HEK293T (cell line): ENCODE measurements around the gene ECHDC1.

Experiments used
- CTCF ChIA-PET: fragments of 350-600 bp; formaldehyde crosslinking; extraction: SDS; loops from one replicate; lab custom pipeline; 2021; ENCODE audit warnings: antibody characterized with exemption, inconsistent platforms; lab: Yijun Ruan, JAX
- POLR2A ChIA-PET: fragments of 350-600 bp; formaldehyde crosslinking; extraction: SDS; loops from one replicate; lab custom pipeline; 2020; ENCODE audit warnings: antibody characterized with exemption, inconsistent platforms; lab: Yijun Ruan, JAX
- DNase-seq: peaks from one replicate; pipeline ENCODE4 v3.0.0; 2012; ENCODE audit warnings: mixed read lengths; ENCODE audit errors: extremely low spot score
- ARNT ChIP-seq: fragments of 450-650 bp; IDR thresholded peaks from 2 replicates; pipeline ENCODE4 v1.6.1; 2017; ENCODE audit warnings: mild to moderate bottlenecking
- BHLHE40 ChIP-seq: fragments of 450-650 bp; IDR thresholded peaks from 2 replicates; pipeline ENCODE4 v1.6.1; 2016; ENCODE audit warnings: mild to moderate bottlenecking, moderate library complexity, borderline replicate concordance
- CTBP1 ChIP-seq: fragments of 450-650 bp; IDR thresholded peaks from 2 replicates; pipeline ENCODE4 v1.6.1; 2016; ENCODE audit warnings: borderline replicate concordance
- ELF4 ChIP-seq: fragments of 450-650 bp; IDR thresholded peaks from 2 replicates; pipeline ENCODE4 v1.6.1; 2017; ENCODE audit warnings: antibody characterized with exemption
- FOXA1 ChIP-seq: fragments of 450-650 bp; IDR thresholded peaks from 2 replicates; pipeline ENCODE4 v1.6.1; 2016; ENCODE audit warnings: mild to moderate bottlenecking
- FOXK2 ChIP-seq: fragments of 450-650 bp; IDR thresholded peaks from 2 replicates; pipeline ENCODE4 v1.6.1; 2016; ENCODE audit warnings: mild to moderate bottlenecking
- FOXM1 ChIP-seq: fragments of 450-650 bp; IDR thresholded peaks from 2 replicates; pipeline ENCODE4 v1.6.1; 2017; ENCODE audit warnings: mild to moderate bottlenecking, borderline replicate concordance
- HDGF ChIP-seq: fragments of 450-650 bp; IDR thresholded peaks from 2 replicates; pipeline ENCODE4 v1.6.1; 2017; ENCODE audit warnings: antibody characterized with exemption, borderline replicate concordance
- L3MBTL2 ChIP-seq: fragments of 450-650 bp; conservative IDR thresholded peaks from 2 replicates; pipeline ENCODE4 v1.6.1; 2016; ENCODE audit warnings: mild to moderate bottlenecking
- LEF1 ChIP-seq: fragments of 450-650 bp; IDR thresholded peaks from 2 replicates; pipeline ENCODE4 v1.6.1; 2017; ENCODE audit warnings: mild to moderate bottlenecking, borderline replicate concordance
- NFRKB ChIP-seq: fragments of 450-650 bp; IDR thresholded peaks from 2 replicates; pipeline ENCODE4 v1.6.1; 2016; ENCODE audit warnings: mild to moderate bottlenecking, moderate library complexity
- SP1 ChIP-seq: fragments of 450-650 bp; IDR thresholded peaks from 2 replicates; pipeline ENCODE4 v1.6.1; 2017
- SUZ12 ChIP-seq: fragments of 450-650 bp; IDR thresholded peaks from 2 replicates; pipeline ENCODE4 v1.6.1; 2016; ENCODE audit warnings: mild to moderate bottlenecking
- TARDBP ChIP-seq: fragments of 450-650 bp; IDR thresholded peaks from 2 replicates; pipeline ENCODE4 v1.6.1; 2016
- ZNF384 ChIP-seq: fragments of 450-650 bp; IDR thresholded peaks from 2 replicates; pipeline ENCODE4 v1.6.1; 2016
- TF ChIP-seq, protein P1 (sequence below): fragments of 450-650 bp; IDR thresholded peaks from 2 replicates; pipeline ENCODE4 v1.6.1; 2016

ECHDC1 gene

DNA sequence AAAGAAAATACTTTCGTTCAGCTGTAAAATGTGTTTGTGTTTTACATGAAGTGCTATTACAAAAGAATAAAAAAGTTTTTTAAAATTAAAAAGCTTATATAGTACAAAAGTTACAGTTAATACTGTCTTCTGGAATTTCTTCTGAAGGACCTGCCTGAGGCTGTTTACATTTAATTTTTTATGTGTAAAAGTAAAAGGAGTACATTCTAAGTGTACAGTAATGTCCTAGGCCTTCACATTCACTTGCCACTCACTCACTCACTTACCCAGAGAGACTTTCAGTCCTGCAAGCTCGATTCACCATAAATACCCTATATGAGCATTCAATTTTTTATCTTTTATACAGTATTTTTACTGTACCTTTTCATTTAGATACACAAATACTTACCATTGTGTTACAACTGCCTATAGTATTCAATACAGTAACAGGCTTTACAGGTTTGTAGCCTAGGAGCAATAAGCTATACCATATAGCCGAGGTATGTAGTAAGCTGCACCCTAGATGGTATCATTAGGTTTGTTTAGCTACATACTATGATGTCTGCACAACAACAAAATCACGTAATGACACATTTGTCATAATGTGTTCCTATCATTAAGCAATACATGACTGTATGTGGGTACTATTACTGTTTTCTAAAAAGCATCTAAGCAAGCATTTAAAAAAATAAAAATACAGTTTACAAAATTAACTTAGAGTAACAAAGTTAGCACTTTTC lies 43.7 kb downstream of the ECHDC1 start:
- TF ChIP-seq ELF4 (no peak), BHLHE40 (no peak), ARNT (no peak), FOXM1 (no peak), L3MBTL2 (no peak)
- TF ChIP-seq, protein P1, sequence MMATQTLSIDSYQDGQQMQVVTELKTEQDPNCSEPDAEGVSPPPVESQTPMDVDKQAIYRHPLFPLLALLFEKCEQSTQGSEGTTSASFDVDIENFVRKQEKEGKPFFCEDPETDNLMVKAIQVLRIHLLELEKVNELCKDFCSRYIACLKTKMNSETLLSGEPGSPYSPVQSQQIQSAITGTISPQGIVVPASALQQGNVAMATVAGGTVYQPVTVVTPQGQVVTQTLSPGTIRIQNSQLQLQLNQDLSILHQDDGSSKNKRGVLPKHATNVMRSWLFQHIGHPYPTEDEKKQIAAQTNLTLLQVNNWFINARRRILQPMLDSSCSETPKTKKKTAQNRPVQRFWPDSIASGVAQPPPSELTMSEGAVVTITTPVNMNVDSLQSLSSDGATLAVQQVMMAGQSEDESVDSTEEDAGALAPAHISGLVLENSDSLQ, result no peak
- DNase-seq, result no peak
- CTCF ChIA-PET, result interaction anchor here (0.6 kb wide), 2 partner anchors 125 to 1995 kb away, joined by 3 read pairs; no protein-coding TSS in a partner anchor
- POLR2A ChIA-PET, result no interaction called here

DNA sequence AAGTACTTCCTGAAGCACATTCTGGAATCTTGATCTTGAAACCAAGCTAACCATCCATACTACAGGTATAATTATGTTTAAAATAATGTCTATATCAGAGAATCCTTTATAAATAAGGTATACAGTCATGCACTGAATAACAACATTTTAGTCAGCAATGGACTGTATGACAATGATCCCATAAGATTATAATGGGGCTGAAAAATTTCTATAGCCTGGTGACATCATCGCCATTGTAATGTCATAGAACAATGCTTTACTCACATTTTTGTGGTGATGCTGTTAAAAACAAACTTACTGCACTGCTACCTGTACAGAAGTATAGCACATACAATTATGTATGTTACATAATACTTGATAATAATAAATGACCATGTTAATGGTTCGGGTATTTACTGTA lies 44.9 kb downstream of the ECHDC1 start:
- ChIA-PET POLR2A (no interaction called here), CTCF (interaction anchor here (0.6 kb wide), 1 partner anchor 32 kb away, joined by 3 read pairs; the partner anchor contains the start of gene RNF146)
- no peak for DNase-seq
- no peak for TF ChIP-seq SUZ12

DNA sequence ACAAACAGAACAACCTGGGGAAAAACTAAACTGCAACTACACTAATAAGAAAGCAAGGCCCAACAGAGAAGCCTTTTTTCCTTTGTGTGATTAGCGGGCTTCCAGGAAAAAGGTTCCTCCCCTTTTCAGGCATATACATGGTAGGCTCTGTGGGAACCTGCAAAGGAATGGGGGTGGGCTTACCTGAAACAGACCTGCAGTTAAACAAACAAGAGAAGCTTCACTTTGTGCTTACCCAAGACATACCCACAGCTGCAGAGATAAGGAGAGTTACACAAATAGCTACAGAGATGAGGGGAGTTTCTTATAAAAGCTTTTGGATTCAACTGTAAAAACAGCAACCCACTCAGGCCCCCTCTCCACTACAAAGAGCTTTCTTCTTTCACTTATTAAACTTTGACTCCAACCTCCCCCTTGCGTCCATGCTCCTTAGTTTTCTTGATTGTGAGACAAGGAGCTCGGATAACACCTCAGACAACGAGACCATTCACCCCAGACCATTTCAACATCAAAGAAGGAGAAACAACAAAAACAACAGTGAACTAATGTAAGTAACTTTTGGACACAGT lies 45.8 kb downstream of the ECHDC1 start:
- POLR2A ChIA-PET, result no interaction called here
- no peak for DNase-seq

GRCh38 chr6:127291495-127291894 lies 51.9 kb downstream of the ECHDC1 start:
- TF ChIP-seq, protein P1, result no peak
- DNase-seq, result no peak
- ChIA-PET CTCF (interaction anchor here (0.7 to 1.7 kb wide), 3 partner anchors 129 to 225 kb away, joined by 3 to 7 read pairs (median 3); no protein-coding TSS in a partner anchor), POLR2A (interaction anchor here (1.2 to 1.3 kb wide), 2 partner anchors 25 to 223 kb away, joined by 3 to 7 read pairs; partner anchors contain the start of gene RNF146)

More for the DNA sequence above, 45.8 kb downstream of the ECHDC1 start:
- TF ChIP-seq LEF1, result no peak
- TF ChIP-seq SP1, result no peak
- TF ChIP-seq L3MBTL2, result no peak
- no peak for TF ChIP-seq FOXA1
- TF ChIP-seq CTBP1, result no peak
- TF ChIP-seq TARDBP, result no peak
- TF ChIP-seq FOXK2, result no peak
- TF ChIP-seq ZNF384, result no peak
- no peak for TF ChIP-seq ARNT
- no peak for TF ChIP-seq SUZ12
- no peak for TF ChIP-seq BHLHE40
- TF ChIP-seq HDGF, result no peak
- no peak for TF ChIP-seq ELF4
- TF ChIP-seq FOXM1, result no peak
- TF ChIP-seq, protein P1, result no peak
- CTCF ChIA-PET, result no interaction called here

- POLR2A ChIA-PET, result interaction anchor here (0.9 to 1.2 kb wide), 2 partner anchors 224 to 226 kb away, joined by 3 to 4 read pairs; no protein-coding TSS in a partner anchor
- DNase-seq, result no peak
- no peak for TF ChIP-seq NFRKB
- no peak for TF ChIP-seq FOXK2
- TF ChIP-seq SP1, result no peak
- TF ChIP-seq ELF4, result no peak
- TF ChIP-seq SUZ12, result no peak
- TF ChIP-seq BHLHE40, result no peak
- TF ChIP-seq, protein P1, result no peak
- no peak for TF ChIP-seq L3MBTL2
- TF ChIP-seq CTBP1, result no peak
- no peak for TF ChIP-seq ZNF384
- no peak for TF ChIP-seq FOXA1
- TF ChIP-seq HDGF, result no peak
- TF ChIP-seq FOXM1, result no peak
- CTCF ChIA-PET, result interaction anchor here (0.7 to 1.7 kb wide), 3 partner anchors 130 to 226 kb away, joined by 3 to 7 read pairs (median 3); no protein-coding TSS in a partner anchor
Measured at GRCh38 chr6:127290391-127291265, 52.8 kb downstream of the ECHDC1 start.
